ENCODE results near the gene TMEM80.
A peak's percentile ranks its signal among the peaks of the same experiment; 100 is the strongest.

Gene TMEM80

DNA sequence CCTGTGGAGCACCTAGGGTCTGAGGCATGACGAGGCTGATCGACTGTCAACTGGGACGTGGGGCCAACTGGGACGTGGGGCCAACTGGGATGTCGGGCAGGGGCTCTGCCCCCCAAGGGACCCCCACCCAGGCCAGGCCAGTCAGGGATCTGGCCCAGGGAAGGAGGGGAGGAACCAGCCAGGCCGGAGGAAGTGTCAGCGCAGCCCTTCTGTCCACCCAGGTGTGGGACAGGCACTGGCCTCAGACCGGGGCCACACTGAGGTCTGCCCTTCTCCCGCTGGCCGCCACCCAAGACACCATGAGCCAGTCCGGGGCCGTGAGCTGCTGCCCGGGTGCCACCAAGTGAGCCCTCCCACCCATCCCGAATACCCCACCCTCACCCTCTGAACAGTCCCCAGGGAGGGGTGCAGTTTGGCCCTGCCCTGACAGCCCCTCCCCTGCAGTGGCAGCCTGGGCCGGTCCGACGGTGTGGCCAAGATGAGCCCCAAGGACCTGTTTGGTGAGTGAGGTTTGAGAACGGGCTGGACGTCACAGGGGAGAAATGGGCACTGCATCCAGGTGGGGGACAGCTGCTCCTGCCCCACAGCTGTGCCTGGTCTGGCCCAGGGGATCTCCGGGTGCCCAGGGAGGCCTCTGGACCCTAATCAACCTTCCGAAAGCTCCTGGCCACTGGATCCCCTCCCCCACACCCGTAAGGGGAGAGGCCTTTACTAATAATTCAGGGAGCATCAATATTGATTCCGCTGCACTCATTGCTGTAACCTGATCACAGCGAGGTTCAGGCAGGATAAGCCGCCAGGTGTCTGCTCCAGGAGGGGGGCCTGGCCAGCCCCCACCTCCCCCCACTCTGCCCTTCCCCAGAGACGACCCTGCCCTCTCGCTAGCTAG, 13.7 kb downstream of the TMEM80 start:
- in situ Hi-C loops (cut with HindIII; ENCODE audit: low pct_ligation_motif_present, low pct_unique_long_range_greater_than_20kb, low sequenced_read_pairs), result no loop called here
- DNase-seq, result no peak

DNA sequence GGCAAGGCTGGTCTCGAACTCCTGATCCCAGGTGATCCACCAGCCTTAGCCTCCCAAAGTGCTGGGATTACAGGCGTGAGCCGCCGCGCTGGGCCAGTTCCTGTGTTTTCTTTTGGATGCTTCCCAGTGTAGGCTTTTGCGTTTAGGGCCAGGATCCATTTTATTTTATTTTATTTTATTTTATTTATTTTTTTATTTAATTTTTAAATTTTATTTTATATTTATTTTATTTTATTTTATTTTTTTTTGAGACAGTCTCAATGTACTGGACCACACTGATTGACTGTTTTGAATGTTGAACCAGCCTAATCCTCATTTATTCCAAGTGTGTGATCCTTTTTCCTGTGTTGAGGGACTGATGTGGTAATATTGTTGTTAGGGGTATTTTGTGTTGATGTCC, 18.8 kb downstream of the TMEM80 start:
- in situ Hi-C loops (cut with HindIII; ENCODE audit: low pct_ligation_motif_present, low pct_unique_long_range_greater_than_20kb, low sequenced_read_pairs), result no loop called here
- no peak for DNase-seq

DNA sequence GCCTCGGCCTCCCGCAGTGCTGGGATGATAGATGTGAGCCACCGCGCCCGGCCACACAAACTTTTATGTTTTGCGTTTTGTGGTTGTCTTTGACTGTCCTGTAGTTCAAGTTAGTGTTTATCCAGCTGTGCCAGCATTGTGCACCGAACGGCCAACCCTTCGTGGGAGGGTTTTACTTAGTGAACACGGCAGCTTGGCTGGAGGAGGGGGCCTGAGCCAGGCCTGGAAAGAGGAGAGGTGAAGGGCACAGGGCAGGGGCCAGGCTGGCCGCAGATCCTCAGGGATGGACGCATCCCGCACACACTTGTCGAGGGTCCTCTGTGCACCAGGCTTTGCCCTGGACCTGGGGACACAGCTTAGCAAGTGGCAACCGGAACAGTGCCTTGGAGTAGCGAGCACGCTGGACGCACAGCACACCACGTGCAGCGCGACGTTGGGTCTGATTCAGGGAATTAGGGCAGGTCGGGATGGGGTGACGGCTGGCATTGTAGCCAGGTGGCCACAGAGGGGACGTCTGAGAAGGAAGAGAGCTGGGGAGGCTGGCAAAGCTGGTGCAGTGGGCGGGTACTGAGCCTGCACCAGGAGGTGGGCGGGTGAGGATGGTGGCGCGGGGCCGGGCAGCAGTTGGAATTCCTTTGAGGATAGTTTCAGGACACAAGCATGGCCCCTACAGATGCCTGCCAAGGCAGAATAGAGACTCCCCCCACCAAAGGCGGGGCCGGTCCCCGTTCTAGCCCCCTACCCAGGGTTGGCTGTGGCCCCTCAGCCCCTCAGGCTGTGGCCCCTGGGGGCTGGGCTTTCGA, 23.8 kb downstream of the TMEM80 start:
- no peak for DNase-seq
- in situ Hi-C loops (cut with HindIII; ENCODE audit: low pct_ligation_motif_present, low pct_unique_long_range_greater_than_20kb, low sequenced_read_pairs), result no loop called here

DNA sequence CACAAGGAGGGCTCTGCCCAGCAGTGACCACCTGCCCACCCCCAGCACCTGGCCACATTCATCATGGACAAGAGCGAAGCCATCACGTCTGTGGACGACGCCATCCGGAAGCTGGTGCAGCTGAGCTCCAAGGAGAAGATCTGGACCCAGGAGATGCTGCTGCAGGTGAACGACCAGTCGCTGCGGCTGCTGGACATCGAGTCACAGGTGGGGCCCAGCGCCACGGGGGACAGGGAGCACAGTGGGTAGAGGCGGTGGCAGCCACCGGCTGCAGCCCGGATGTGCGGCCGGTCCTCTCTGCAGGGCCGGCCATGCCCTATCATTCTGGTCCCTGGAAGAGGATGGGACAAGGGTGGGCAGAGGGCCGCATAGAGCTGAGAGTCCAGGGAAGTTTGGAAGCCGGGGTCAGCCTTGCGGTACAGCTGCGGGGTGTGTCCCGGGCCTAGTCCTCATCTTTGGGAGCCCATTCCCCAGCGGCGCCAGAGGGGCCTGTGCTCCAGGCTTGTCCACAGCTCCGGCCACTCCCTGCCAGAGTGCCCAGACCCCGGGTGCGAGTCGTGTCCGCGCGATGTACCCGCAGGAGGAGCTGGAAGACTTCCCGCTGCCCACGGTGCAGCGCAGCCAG, 24.5 kb downstream of the TMEM80 start:
- no peak for DNase-seq
- in situ Hi-C loops (cut with HindIII; ENCODE audit: low pct_ligation_motif_present, low pct_unique_long_range_greater_than_20kb, low sequenced_read_pairs), result no loop called here

DNA sequence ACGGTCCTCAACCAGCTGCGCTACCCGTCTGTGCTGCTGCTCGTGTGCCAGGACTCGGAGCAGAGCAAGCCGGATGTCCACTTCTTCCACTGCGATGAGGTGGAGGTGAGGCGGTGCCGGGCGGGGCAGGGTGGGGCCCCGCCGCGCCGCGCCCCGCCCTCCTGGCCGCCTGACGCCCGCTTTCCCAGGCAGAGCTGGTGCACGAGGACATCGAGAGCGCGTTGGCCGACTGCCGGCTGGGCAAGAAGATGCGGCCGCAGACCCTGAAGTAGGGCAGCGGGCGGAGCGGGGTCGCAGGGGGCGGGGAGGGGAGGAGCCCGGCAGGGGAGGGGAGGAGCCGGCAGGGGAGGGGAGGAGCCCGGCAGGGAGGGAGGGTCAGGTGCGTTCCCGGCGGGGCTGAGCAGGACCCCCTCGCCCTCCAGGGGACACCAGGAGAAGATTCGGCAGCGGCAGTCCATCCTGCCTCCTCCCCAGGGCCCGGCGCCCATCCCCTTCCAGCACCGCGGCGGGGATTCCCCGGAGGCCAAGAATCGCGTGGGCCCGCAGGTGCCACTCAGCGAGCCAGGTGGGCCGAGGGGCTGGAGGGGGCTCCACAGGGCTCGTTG, 25.1 kb downstream of the TMEM80 start:
- in situ Hi-C loops (cut with HindIII; ENCODE audit: low pct_ligation_motif_present, low pct_unique_long_range_greater_than_20kb, low sequenced_read_pairs), result no loop called here
- DNase-seq, result no peak

DNA sequence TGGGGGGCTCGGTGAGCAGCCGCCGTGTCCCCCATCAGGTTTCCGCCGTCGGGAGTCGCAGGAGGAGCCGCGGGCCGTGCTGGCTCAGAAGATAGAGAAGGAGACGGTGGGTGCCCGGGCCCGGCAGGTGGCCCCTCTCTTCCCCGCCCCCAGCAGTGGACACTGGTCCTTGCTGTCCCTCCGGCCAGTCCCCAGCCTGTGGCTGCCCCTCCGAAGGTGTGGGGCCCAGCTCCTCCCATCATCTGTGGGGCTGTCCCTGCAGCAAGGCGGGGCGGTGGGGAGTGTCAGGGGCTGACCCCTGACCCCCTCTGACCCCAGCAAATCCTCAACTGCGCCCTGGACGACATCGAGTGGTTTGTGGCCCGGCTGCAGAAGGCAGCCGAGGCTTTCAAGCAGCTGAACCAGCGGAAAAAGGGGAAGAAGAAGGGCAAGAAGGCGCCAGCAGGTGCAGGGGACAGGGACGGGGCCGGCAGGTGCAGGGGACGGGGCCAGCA, 25.7 kb downstream of the TMEM80 start:
- in situ Hi-C loops (cut with HindIII; ENCODE audit: low pct_ligation_motif_present, low pct_unique_long_range_greater_than_20kb, low sequenced_read_pairs), result no loop called here
- DNase-seq, result no peak

DNA sequence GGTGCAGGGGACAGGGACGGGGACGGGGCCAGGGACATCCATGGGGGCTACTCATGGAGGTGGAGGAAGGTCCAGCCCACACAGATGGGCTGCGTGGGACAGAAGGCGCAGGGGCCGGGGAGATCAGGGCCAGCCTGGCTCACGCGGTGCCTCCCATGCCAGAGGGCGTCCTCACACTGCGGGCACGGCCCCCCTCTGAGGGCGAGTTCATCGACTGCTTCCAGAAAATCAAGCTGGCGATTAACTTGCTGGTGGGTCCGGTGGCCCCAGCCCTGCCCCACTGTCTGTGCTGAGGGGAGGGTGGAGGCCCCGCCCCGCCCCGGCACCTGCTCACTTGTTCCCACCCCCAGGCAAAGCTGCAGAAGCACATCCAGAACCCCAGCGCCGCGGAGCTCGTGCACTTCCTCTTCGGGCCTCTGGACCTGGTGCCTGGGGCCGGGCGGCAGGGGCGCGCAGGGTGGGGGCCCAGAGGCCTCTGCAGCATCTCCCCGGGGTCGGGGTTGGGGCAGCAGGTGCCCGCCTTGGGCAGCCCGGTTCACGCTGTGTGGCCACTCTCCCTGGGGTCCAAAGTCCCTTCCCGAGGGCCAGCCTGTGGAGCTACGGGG, 26.2 kb downstream of the TMEM80 start:
- in situ Hi-C loops (cut with HindIII; ENCODE audit: low pct_ligation_motif_present, low pct_unique_long_range_greater_than_20kb, low sequenced_read_pairs), result no loop called here
- no peak for DNase-seq

DNA sequence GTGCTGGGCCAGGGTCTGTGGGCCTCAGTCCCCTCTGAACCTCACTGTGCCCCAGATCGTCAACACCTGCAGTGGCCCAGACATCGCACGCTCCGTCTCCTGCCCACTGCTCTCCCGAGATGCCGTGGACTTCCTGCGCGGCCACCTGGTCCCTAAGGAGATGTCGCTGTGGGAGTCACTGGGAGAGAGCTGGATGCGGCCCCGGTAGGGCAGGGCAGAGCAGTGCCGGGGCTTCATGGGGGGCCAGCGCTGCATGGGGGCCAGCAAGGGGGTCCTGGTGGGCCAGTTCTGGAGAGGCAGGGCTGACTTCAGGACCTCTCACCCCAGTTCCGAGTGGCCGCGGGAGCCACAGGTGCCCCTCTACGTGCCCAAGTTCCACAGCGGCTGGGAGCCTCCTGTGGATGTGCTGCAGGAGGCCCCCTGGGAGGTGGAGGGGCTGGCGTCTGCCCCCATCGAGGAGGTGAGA, 26.8 kb downstream of the TMEM80 start:
- no peak for DNase-seq
- in situ Hi-C loops (cut with HindIII; ENCODE audit: low pct_ligation_motif_present, low pct_unique_long_range_greater_than_20kb, low sequenced_read_pairs), result no loop called here

DNA sequence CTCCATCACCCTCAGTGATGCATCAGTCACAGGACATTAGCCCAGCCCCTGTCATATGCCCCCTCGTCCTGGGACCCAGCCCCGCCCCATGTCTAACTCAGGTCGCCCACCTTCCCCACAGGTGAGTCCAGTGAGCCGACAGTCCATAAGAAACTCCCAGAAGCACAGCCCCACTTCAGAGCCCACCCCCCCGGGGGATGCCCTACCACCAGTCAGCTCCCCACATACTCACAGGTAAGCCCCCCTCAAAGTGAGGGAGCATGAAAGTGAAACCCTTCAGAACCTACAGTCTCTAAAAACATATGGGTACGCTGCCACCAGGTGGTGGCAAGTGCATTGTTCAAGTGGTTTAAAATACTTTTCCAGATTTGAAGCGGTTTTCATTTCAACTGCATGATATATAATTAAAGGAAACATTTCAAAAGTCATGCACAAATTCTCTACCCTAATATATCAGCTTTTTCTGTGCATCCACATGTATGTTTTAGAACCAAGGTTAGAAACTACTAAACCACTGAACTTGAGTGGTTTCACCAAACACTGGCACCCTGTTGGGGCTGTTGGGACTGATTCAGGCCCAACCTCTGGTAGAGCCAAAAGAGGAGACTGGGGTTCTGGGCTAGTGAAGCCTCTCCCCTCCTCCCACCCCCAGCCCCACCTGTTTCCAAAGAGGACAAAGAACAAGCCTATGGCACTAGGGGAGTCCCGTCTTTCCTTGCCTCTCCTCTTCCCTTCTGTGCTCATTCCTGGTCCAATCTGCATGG, 27.7 kb downstream of the TMEM80 start:
- in situ Hi-C loops (cut with HindIII; ENCODE audit: low pct_ligation_motif_present, low pct_unique_long_range_greater_than_20kb, low sequenced_read_pairs), result no loop called here

DNA sequence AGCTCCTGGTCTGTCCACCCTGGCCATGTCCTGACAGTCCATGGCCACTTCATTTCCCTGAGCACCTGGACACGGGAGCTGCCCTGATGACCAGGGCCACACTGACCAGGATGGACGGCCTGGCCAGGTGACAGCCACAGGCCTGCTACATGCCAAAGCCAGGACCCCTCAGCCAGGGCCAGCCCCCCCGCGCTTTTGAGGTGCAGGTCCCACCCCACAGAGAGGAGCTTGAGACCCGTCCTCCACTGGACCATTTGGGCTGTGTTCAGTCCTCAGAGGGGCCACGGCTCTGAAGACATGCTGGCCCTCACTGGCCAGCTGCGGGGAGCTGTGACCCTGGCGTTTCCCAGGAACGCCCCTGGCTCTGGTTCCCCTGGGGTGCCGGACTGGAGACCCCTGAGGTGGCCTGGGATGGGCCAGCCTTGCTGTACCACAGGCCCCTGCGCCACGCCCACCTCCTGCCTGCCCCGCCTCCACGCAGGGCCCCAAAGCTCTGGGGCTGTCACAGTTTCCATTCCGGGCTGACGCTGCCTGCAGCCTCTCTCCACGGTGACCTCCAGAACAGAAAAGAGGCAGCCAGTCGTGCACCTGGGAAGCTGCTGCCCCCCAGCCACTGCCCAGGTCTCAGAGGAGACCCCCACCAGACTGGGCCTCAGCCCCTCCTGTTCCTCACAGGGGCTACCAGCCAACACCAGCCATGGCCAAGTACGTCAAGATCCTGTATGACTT, 28.6 kb downstream of the TMEM80 start:
- in situ Hi-C loops (cut with HindIII; ENCODE audit: low pct_ligation_motif_present, low pct_unique_long_range_greater_than_20kb, low sequenced_read_pairs), result no loop called here

More for the DNA sequence above, 27.7 kb downstream of the TMEM80 start:
- peak; percentile 64 for DNase-seq

DNA sequence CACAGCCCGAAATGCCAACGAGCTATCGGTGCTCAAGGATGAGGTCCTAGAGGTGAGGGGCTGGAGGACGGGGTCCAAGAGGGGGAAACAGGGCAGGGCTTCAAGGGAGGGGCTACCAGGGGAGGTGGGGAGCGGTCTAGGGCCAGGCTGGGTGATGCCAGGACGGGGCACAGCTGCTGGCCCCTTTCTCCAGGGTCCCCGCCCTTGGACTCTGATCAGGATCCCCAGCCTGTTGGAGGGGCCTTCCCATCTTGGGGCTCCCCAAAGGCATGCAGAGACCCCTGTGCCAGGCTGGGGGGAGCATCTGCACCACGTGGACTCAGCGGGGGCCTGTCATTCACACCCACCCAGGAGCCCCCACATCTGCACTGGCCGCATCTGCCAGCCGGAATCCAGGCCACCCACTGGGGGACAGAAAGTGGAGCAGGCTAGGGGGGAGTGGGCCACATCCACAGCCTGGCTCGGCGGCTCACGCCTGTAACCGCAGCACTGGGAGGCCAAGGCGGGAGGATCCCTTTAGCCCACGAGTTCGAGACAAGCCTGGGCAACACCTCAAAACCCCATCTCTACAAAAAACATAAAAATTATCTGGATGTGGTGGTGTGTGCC, 29.3 kb downstream of the TMEM80 start:
- in situ Hi-C loops (cut with HindIII; ENCODE audit: low pct_ligation_motif_present, low pct_unique_long_range_greater_than_20kb, low sequenced_read_pairs), result no loop called here
- no peak for DNase-seq

More for the DNA sequence above, 28.6 kb downstream of the TMEM80 start:
- DNase-seq, result no peak

DNA sequence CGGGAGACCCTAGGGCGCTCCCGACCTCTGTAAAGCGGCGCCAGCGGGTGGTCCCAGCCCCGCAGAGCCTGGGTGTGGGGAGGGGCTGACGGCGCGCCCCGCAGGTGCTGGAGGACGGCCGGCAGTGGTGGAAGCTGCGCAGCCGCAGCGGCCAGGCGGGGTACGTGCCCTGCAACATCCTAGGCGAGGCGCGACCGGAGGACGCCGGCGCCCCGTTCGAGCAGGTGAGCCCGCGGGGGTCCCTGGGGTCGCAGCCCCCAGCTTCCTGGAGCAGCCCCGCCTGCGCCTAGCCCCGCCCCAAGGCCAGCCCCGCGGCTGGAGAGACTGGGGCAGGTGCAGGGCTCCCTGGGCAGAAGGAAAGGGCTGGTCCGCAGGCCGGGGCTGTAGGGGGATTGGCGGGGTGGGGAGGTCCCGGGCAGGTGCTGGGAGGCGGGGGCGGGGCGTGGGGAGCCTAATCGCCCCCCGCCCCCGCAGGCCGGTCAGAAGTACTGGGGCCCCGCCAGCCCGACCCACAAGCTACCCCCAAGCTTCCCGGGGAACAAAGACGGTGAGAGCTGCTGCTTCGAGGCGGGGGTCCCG, 30.1 kb downstream of the TMEM80 start:
- in situ Hi-C loops (cut with HindIII; ENCODE audit: low pct_ligation_motif_present, low pct_unique_long_range_greater_than_20kb, low sequenced_read_pairs), result no loop called here
- DNase-seq, result no peak

DNA sequence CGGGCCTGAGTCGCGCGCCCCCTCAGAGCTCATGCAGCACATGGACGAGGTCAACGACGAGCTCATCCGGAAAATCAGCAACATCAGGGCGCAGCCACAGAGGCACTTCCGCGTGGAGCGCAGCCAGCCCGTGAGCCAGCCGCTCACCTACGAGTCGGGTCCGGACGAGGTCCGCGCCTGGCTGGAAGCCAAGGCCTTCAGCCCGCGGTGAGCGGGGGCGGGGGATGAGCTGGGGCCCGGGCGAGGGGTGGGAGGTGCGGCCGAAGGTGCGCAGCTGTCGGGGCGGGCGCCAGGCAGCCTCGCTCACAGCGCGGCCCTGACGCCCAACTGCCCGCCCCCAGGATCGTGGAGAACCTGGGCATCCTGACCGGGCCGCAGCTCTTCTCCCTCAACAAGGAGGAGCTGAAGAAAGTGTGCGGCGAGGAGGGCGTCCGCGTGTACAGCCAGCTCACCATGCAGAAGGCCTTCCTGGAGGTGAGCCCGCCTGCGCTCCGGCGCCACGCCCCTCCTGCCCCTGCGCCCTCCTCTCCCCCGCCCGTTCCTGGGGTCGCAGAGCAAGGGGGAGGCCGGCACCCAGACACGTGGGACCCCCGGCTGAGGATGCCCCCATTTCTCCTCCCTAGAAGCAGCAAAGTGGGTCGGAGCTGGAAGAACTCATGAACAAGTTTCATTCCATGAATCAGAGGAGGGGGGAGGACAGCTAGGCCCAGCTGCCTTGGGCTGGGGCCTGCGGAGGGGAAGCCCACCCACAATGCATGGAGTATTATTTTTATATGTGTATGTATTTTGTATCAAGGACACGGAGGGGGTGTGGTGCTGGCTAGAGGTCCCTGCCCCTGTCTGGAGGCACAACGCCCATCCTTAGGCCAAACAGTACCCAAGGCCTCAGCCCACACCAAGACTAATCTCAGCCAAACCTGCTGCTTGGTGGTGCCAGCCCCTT, 30.9 kb downstream of the TMEM80 start:
- in situ Hi-C loops (cut with HindIII; ENCODE audit: low pct_ligation_motif_present, low pct_unique_long_range_greater_than_20kb, low sequenced_read_pairs), result no loop called here
- no peak for DNase-seq

DNA sequence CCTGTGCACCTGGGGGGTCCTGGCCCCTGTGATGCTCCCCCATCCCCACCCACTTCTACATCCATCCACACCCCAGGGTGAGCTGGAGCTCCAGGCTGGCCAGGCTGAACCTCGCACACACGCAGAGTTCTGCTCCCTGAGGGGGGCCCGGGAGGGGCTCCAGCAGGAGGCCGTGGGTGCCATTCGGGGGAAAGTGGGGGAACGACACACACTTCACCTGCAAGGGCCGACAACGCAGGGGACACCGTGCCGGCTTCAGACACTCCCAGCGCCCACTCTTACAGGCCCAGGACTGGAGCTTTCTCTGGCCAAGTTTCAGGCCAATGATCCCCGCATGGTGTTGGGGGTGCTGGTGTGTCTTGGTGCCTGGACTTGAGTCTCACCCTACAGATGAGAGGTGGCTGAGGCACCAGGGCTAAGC, 31.7 kb downstream of the TMEM80 start:
- DNase-seq, result no peak
- in situ Hi-C loops (cut with HindIII; ENCODE audit: low pct_ligation_motif_present, low pct_unique_long_range_greater_than_20kb, low sequenced_read_pairs), result no loop called here

Data from ACHN (cell line).